Measurements from ENCODE around the gene ZNF506.
A peak's percentile ranks its signal among the peaks of the same experiment; 100 is the strongest.
"Not testable (repeated sequence)": the region's sequence is repeated elsewhere in the genome, so short reads cannot be mapped to it uniquely, and the experiment has no call there.

Gene ZNF506

GRCh38 chr19:19821366-19821951 is at the start of gene ZNF506:
ZNF506 (minus strand) TSS chr19:19821750; CDS start chr19:19821603, 147 bp downstream.
- POLR2A ChIA-PET, result no interaction called here
- CTCF ChIA-PET, result no interaction called here

GRCh38 chr19:19870086-19870485 is 48.5 kb upstream of the ZNF506 start:
- DNase-seq (ENCODE audit: extremely low spot score); POLR2A ChIA-PET: not testable (repeated sequence)
- CTCF ChIA-PET, result interaction anchor here (0.7 kb wide), 1 partner anchor 1041 kb away, joined by 4 read pairs; no protein-coding TSS in a partner anchor

More at GRCh38 chr19:19821366-19821951, at the start of gene ZNF506:
- TF ChIP-seq HDGF (IDR thresholded peaks at IDR 0.05; ENCODE audit: borderline replicate concordance) (no peak), LEF1 (IDR thresholded peaks at IDR 0.05; ENCODE audit: borderline replicate concordance) (no peak), ELF4 (IDR thresholded peaks at IDR 0.05) (no peak), SP1 (IDR thresholded peaks at IDR 0.05) (no peak), CTBP1 (IDR thresholded peaks at IDR 0.05; ENCODE audit: borderline replicate concordance) (no peak), ARNT (IDR thresholded peaks at IDR 0.05) (no peak), TARDBP (IDR thresholded peaks at IDR 0.05) (no peak), BHLHE40 (IDR thresholded peaks at IDR 0.05; ENCODE audit: borderline replicate concordance) (no peak), ZNF384 (IDR thresholded peaks at IDR 0.05) (no peak)
- DNase-seq (ENCODE audit: extremely low spot score), result peak; percentile 9

- ChIA-PET POLR2A (no interaction called here), CTCF (no interaction called here)
- TF ChIP-seq NFRKB (IDR thresholded peaks at IDR 0.05), result no peak
- DNase-seq (ENCODE audit: extremely low spot score), result no peak
These were observed 45.2 kb upstream of the ZNF506 start for GRCh38 chr19:19866611-19867248.

- no peak for TF ChIP-seq PKNOX1 (IDR thresholded peaks at IDR 0.05)
- no peak for TF ChIP-seq HDGF (IDR thresholded peaks at IDR 0.05; ENCODE audit: borderline replicate concordance)
- TF ChIP-seq SUZ12 (IDR thresholded peaks at IDR 0.05), result no peak
- TF ChIP-seq NFRKB (IDR thresholded peaks at IDR 0.05), result no peak
- no peak for TF ChIP-seq CTBP1 (IDR thresholded peaks at IDR 0.05; ENCODE audit: borderline replicate concordance)
- no peak for TF ChIP-seq FOXM1 (IDR thresholded peaks at IDR 0.05; ENCODE audit: borderline replicate concordance)
- no peak for TF ChIP-seq FOXA1 (IDR thresholded peaks at IDR 0.05)
- TF ChIP-seq TARDBP (IDR thresholded peaks at IDR 0.05), result no peak
- TF ChIP-seq ZNF384 (IDR thresholded peaks at IDR 0.05), result no peak
- no peak for TF ChIP-seq ELF4 (IDR thresholded peaks at IDR 0.05)
- no peak for TF ChIP-seq ARNT (IDR thresholded peaks at IDR 0.05)
- POLR2A ChIA-PET, result no interaction called here
- peak; percentile 7 for DNase-seq (ENCODE audit: extremely low spot score)
- CTCF ChIA-PET, result no interaction called here
These were observed 44.4 kb upstream of the ZNF506 start, which contains the start of gene ZNF253 for GRCh38 chr19:19865750-19866610. ZNF253 (plus strand) TSS chr19:19865882; CDS start chr19:19865997, 115 bp downstream.

GRCh38 chr19:19860756-19861390 is 39.3 kb upstream of the ZNF506 start:
- POLR2A ChIA-PET, result no interaction called here
- DNase-seq (ENCODE audit: extremely low spot score), result no peak
- TF ChIP-seq CTBP1 (IDR thresholded peaks at IDR 0.05; ENCODE audit: borderline replicate concordance) (no peak), L3MBTL2 (conservative IDR thresholded peaks at IDR 0.05) (no peak), ZNF384 (IDR thresholded peaks at IDR 0.05) (no peak), FOXM1 (IDR thresholded peaks at IDR 0.05; ENCODE audit: borderline replicate concordance) (no peak), FOXA1 (IDR thresholded peaks at IDR 0.05) (no peak), LEF1 (IDR thresholded peaks at IDR 0.05; ENCODE audit: borderline replicate concordance) (no peak), SUZ12 (IDR thresholded peaks at IDR 0.05) (no peak), FOXK2 (IDR thresholded peaks at IDR 0.05) (no peak), SP1 (IDR thresholded peaks at IDR 0.05) (no peak), ELF4 (IDR thresholded peaks at IDR 0.05) (no peak), PKNOX1 (IDR thresholded peaks at IDR 0.05) (no peak), TARDBP (IDR thresholded peaks at IDR 0.05) (no peak), NFRKB (IDR thresholded peaks at IDR 0.05) (no peak), BHLHE40 (IDR thresholded peaks at IDR 0.05; ENCODE audit: borderline replicate concordance) (no peak), HDGF (IDR thresholded peaks at IDR 0.05; ENCODE audit: borderline replicate concordance) (no peak), ARNT (IDR thresholded peaks at IDR 0.05) (no peak)
- CTCF ChIA-PET, result no interaction called here

- ChIA-PET CTCF (no interaction called here), POLR2A (no interaction called here)
- no peak for DNase-seq (ENCODE audit: extremely low spot score)
- no peak for TF ChIP-seq PKNOX1 (IDR thresholded peaks at IDR 0.05)
- no peak for TF ChIP-seq FOXA1 (IDR thresholded peaks at IDR 0.05)
- TF ChIP-seq HDGF (IDR thresholded peaks at IDR 0.05; ENCODE audit: borderline replicate concordance), result no peak
- no peak for TF ChIP-seq LEF1 (IDR thresholded peaks at IDR 0.05; ENCODE audit: borderline replicate concordance)
- no peak for TF ChIP-seq ELF4 (IDR thresholded peaks at IDR 0.05)
- no peak for TF ChIP-seq NFRKB (IDR thresholded peaks at IDR 0.05)
- TF ChIP-seq SUZ12 (IDR thresholded peaks at IDR 0.05), result no peak
- TF ChIP-seq ZNF384 (IDR thresholded peaks at IDR 0.05), result no peak
These were observed 37.2 kb upstream of the ZNF506 start for GRCh38 chr19:19858751-19859150.

- POLR2A ChIA-PET; CTCF ChIA-PET; DNase-seq (ENCODE audit: extremely low spot score): not testable (repeated sequence)
These were observed 30.2 kb upstream of the ZNF506 start for GRCh38 chr19:19851740-19852139.

Data from HEK293T (cell line).